Measurements from ENCODE around the gene VPS35L. TPM values are rescaled to one million over a fixed set of nuclear protein-coding genes. Genes with fewer than 3 reads are reported as not detected.
"Not testable (repeated sequence)": the region's sequence is repeated elsewhere in the genome, so short reads cannot be mapped to it uniquely, and the experiment has no call there.

VPS35L gene
- total RNA-seq, 1 donor from 2014 or later: 45.7 TPM

DNA sequence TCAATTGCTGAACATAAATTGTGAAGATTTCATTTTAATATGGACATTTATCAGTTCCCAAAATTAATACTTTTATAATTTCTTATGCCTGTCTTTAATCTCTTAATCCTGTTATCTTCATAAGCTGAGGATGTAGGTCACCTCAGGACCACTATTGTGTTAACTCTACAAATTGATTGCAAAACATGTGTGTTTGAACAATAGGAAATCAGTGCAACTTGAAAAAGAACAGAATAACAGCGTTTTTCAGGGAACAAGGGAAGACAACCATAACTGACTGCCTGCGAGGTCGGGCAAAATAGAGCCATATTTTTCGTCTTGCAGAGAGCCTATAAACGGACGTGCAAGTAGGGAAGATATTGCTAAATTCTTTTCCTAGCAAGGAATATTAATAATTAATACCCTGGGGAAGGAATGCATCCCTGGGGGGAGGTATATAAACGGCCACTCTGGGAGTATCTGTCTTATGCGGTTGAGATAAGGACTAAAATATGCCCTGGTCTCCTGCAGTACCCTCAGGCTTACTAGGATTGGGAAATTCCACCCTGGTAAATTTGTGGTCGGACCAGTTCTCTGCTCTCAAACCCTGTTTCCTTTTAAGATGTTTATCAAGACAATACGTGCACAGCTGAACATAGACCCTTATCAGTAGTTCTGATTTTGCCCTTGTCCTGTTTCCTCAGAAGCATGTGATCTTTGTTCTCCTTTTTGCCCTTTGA lies 12.1 kb upstream of the VPS35L start:
- Mint-ChIP-seq H3K4me1 (ENCODE audit: low read depth) (peaks cover 14% of the 10 kb centered on the region), H3K36me3 (ENCODE audit: low read depth) (peaks cover 70% of the 10 kb centered on the region)
- DNase-seq (ENCODE audit: low spot score); H3K27me3 Mint-ChIP-seq (ENCODE audit: low read depth); H3K9me3 Mint-ChIP-seq; H3K27ac Mint-ChIP-seq; intact Hi-C loops (cut with micrococcal nuclease); H3K4me3 Mint-ChIP-seq (ENCODE audit: low read depth): not testable (repeated sequence)

DNA sequence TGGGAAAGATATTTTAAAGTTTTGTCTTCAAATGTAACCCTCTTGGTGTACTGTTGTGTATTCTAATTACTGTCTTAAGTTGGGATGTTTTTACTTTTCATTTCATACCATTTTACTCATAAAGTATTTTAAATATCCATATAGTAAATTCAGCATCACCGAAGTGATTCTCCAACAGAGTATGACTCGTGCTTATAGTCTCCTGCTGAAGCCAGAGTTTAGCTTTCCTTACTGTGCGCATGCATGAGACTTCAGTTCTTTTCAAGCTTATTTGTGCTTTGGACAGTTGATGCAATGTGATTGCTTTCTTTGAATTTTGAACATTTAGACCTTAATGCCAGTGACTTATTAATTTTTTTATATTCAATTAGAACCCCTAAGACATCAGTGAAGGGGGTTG lies 7.4 kb upstream of the VPS35L start:
- H3K27me3 Mint-ChIP-seq (ENCODE audit: low read depth): no peaks in the 10 kb centered on the region
- intact Hi-C loops (cut with micrococcal nuclease): no loop called here
- no peak overlapping the region for H3K4me3 Mint-ChIP-seq (ENCODE audit: low read depth)
- H3K9me3 Mint-ChIP-seq: peaks cover 8% of the 10 kb centered on the region
- no peak overlapping the region for H3K27ac Mint-ChIP-seq
- DNase-seq (ENCODE audit: low spot score): no peak
- H3K4me1 Mint-ChIP-seq (ENCODE audit: low read depth): peaks cover 10% of the 10 kb centered on the region
- H3K36me3 Mint-ChIP-seq (ENCODE audit: low read depth): peaks cover 54% of the 10 kb centered on the region

DNA sequence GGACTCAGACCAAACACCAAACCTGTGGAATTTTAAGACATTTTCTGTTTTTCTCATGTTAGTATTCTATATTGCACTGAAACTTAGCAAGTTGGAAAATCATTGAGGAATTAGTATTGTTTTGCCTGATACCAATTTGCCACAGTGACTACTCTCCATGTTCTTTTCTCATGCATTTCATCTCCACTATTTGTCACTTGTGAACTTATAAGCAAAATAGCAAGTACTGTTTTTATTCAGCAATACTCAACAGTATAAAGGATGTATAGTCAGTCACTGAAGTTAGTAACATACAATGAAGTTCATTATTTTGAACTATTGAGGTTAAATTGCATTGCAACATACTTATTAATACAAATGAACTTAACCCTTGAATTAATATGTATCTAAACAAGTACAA lies 5.8 kb upstream of the VPS35L start:
- peaks cover 2% of the 10 kb centered on the region for H3K4me1 Mint-ChIP-seq (ENCODE audit: low read depth)
- no peak overlapping the region for H3K4me3 Mint-ChIP-seq (ENCODE audit: low read depth)
- DNase-seq (ENCODE audit: low spot score): no peak
- H3K36me3 Mint-ChIP-seq (ENCODE audit: low read depth): peaks cover 41% of the 10 kb centered on the region
- H3K27ac Mint-ChIP-seq: no peak overlapping the region
- intact Hi-C loops (cut with micrococcal nuclease): no loop called here
- H3K9me3 Mint-ChIP-seq: no peaks in the 10 kb centered on the region
- H3K27me3 Mint-ChIP-seq (ENCODE audit: low read depth): no peaks in the 10 kb centered on the region

DNA sequence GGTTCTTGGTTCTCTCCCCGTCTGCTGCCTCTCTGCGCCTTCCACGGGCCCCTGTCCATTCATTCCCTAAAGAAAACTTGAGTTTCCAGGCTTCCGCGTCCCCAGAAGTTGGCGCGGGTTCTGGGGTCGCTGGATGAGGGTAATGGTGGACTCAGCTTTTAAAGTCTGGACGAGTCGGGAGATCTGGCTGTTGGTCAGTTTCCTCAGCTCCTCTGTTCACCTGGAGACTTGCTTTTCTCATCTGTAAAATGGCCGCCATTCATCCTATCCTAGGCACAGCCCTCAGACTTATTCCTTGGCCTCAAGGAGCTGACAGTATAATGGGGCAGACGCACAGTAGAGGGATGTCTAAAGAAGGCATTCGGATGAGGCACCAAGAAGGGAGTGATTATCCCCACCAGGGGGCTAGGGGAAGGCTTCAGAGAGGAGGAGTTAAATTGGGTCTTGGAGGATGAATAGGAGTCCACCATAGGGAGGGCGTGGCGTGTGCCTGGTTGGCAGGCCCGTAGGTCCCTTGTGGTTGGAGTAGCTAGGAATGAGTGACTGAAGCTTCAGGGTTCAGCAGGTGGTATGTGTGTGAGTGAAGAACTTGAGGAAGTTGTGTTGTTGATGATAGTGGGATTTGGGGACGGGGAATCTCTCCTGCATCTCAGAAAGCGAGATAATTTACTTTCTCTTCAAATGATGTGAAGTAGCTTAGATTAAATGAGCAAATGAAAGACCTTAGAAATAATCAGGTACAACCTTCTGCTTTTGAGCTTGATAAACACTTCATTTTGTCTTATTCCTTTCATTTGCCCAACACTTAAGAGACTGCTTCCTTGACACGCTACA lies 652 bp downstream of the VPS35L start:
- Mint-ChIP-seq H3K4me1 (ENCODE audit: low read depth) (peaks cover 14% of the 10 kb centered on the region), H3K4me3 (ENCODE audit: low read depth) (peak overlapping the region; percentile 91), H3K27ac (peak overlapping the region; percentile 88), H3K27me3 (ENCODE audit: low read depth) (no peaks in the 10 kb centered on the region), H3K9me3 (no peaks in the 10 kb centered on the region), H3K36me3 (ENCODE audit: low read depth) (peaks cover 8% of the 10 kb centered on the region)
- intact Hi-C loops (cut with micrococcal nuclease): loop anchor here (1.0 kb wide), 4 partner anchors 33 to 489 kb away; partner anchors contain the start of genes CCP110, COQ7, IQCK and KNOP1
- DNase-seq (ENCODE audit: low spot score): peak; percentile 19

DNA sequence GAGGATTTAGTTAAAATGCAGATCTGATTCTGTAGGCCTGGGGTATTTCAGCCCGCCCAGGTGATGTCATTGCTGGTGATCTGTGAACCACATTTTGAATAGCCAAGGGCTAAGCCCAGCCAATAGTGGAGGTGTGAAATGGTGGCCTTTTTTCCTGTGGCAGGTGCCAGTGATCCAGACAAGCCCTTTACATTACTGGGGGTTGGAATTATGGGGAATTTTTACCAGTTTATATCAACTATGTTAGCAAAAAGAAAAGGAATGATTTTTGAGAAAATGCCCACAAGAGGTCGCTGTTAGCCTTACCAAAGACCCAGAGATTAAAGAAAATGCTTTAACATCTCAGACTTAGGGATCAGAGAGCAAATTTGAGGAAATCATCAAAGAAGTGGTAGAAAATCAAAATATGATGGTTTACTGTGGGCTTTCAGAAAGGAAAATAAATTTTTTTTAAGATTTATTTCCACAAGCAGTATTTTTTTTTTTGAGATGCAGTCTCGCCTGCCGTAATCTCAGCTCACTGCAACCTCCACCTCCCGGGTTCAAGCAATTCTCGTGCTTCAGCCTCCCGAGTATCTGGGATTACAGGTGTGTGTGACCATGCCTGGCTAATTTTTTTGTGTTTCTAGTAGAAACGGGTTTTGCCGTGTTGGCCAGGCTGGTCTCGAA lies 3.9 kb downstream of the VPS35L start:
- Mint-ChIP-seq H3K4me3 (ENCODE audit: low read depth) (no peak overlapping the region), H3K27ac (no peak overlapping the region), H3K36me3 (ENCODE audit: low read depth) (peaks cover 6% of the 10 kb centered on the region), H3K4me1 (ENCODE audit: low read depth) (peaks cover 14% of the 10 kb centered on the region), H3K9me3 (peaks cover 6% of the 10 kb centered on the region), H3K27me3 (ENCODE audit: low read depth) (no peaks in the 10 kb centered on the region)
- no peak for DNase-seq (ENCODE audit: low spot score)
- intact Hi-C loops (cut with micrococcal nuclease): loop anchor here (1.0 kb wide), 1 partner anchor 327 kb away; no protein-coding TSS in a partner anchor

DNA sequence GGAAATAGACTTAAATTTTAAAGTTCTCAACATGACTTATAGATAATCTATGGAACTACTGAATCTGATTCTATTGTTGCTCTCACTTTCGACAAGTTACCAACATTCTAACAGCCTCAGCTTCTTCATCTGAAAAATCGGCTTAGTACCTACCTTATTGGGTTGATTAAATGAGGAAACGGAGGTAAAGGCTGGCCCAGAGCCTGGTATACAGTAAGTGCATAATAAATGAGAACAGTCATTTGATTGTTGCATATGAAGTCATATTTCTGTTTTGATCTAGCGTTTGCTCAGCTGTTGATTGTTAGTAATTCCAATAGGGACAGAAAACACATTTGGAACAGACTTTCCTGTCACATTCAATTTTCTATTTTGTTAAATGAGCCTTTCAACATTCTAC lies 4.6 kb downstream of the VPS35L start:
- no peaks in the 10 kb centered on the region for H3K27me3 Mint-ChIP-seq (ENCODE audit: low read depth)
- peaks cover 6% of the 10 kb centered on the region for H3K9me3 Mint-ChIP-seq
- intact Hi-C loops (cut with micrococcal nuclease): no loop called here
- no peak overlapping the region for H3K4me3 Mint-ChIP-seq (ENCODE audit: low read depth)
- H3K36me3 Mint-ChIP-seq (ENCODE audit: low read depth): peaks cover 12% of the 10 kb centered on the region
- no peak for DNase-seq (ENCODE audit: low spot score)
- no peak overlapping the region for H3K27ac Mint-ChIP-seq
- peaks cover 14% of the 10 kb centered on the region for H3K4me1 Mint-ChIP-seq (ENCODE audit: low read depth)

DNA sequence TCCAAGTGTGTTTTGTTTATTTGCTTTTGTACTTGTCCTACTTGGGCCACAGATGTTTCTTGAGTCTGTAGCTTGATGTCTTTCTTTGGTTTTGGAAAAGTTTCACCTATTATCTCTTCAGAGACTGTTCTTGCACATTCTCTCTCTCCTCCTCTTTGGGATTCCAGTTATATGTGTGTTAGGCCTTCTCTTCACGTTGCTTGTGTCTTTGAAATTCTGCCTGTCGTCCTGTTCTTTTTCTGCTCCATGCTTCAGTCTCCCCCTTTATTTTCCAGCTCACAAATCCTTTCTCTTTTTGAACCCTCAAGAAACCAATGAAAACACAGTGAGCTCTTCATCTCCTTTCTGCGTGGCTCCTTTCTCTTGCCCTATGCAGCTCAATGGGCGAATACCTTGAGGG lies 7.9 kb downstream of the VPS35L start:
- peaks cover 20% of the 10 kb centered on the region for H3K36me3 Mint-ChIP-seq (ENCODE audit: low read depth)
- no peak overlapping the region for H3K27ac Mint-ChIP-seq
- no peak overlapping the region for H3K4me3 Mint-ChIP-seq (ENCODE audit: low read depth)

DNA sequence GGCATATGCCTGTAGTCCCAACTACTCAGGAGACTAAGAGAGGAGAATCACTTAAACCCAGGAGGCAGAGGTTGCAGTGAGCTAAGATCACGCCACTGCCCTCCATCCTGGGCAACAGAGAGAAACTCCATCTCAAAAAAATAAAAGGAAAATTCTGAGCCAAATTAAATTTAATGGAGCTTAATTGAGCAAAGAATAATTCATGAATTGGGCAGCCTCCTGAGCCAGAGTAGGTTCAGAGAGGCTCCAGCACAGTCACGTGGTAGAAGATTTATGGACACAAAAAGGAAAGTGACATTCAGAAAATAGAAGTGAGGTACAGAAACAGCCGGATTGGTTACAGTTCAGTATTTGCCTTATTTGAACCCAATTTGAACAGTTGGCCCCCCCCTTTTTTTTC lies 10.9 kb downstream of the VPS35L start:
- H3K4me3 Mint-ChIP-seq (ENCODE audit: low read depth): no peak overlapping the region
- H3K36me3 Mint-ChIP-seq (ENCODE audit: low read depth): peaks cover 29% of the 10 kb centered on the region
- intact Hi-C loops (cut with micrococcal nuclease): no loop called here

More for the DNA sequence above, 7.9 kb downstream of the VPS35L start:
- DNase-seq (ENCODE audit: low spot score): no peak
- peaks cover 4% of the 10 kb centered on the region for H3K4me1 Mint-ChIP-seq (ENCODE audit: low read depth)
- H3K27me3 Mint-ChIP-seq (ENCODE audit: low read depth): no peaks in the 10 kb centered on the region
- intact Hi-C loops (cut with micrococcal nuclease): no loop called here
- peaks cover 6% of the 10 kb centered on the region for H3K9me3 Mint-ChIP-seq

DNA sequence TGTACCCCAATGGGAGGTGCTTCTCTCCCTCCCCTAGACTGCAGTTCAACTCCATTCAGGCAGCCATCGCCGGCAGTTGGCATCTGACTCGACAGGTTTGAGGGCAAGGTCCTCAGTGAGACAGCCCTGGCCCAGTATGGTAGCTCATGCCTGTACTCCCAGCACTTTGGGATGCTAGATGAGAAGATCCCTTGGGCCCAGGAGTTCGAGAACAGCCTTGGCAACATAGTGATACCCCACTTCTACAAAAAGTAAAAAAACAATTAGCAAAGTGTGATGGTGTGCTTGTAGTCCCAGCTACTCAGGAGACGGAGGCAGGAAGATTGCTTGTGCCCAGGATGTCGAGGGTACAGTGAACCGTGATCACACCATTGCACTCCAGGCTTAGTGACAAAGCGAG lies 12.1 kb downstream of the VPS35L start:
- H3K4me3 Mint-ChIP-seq (ENCODE audit: low read depth): no peak overlapping the region
- intact Hi-C loops (cut with micrococcal nuclease): no loop called here

More for the DNA sequence above, 10.9 kb downstream of the VPS35L start:
- Mint-ChIP-seq H3K27ac (no peak overlapping the region), H3K4me1 (ENCODE audit: low read depth) (no peaks in the 10 kb centered on the region), H3K9me3 (peaks cover 6% of the 10 kb centered on the region), H3K27me3 (ENCODE audit: low read depth) (no peaks in the 10 kb centered on the region)
- no peak for DNase-seq (ENCODE audit: low spot score)

DNA sequence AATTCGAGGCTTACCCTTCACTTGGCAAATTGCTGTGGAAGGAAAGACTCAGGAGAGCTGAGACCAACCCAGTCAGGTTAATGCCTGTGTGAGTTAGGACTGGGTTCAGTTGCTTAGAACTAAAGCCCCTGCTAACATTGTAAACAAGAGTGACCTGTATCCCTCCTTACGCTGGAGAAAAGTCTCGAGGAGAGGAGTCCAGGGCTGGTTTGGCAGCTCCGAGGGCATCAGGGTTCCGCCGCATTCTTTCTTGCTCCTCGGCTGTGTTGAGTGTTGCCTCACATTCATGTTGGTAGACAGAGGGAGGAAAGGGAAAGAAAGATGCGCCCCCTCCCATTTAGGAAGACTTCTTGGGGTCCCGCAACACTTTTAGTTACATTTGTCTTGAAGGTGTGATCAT lies 18.5 kb downstream of the VPS35L start:
- Mint-ChIP-seq H3K36me3 (ENCODE audit: low read depth) (peaks cover 45% of the 10 kb centered on the region), H3K27ac (no peak overlapping the region), H3K9me3 (no peaks in the 10 kb centered on the region), H3K4me1 (ENCODE audit: low read depth) (no peaks in the 10 kb centered on the region), H3K27me3 (ENCODE audit: low read depth) (no peaks in the 10 kb centered on the region), H3K4me3 (ENCODE audit: low read depth) (no peak overlapping the region)
- intact Hi-C loops (cut with micrococcal nuclease): no loop called here
- DNase-seq (ENCODE audit: low spot score): no peak

More for the DNA sequence above, 12.1 kb downstream of the VPS35L start:
- Mint-ChIP-seq H3K27me3 (ENCODE audit: low read depth) (no peaks in the 10 kb centered on the region), H3K9me3 (peaks cover 6% of the 10 kb centered on the region), H3K4me1 (ENCODE audit: low read depth) (no peaks in the 10 kb centered on the region), H3K27ac (no peak overlapping the region), H3K36me3 (ENCODE audit: low read depth) (peaks cover 29% of the 10 kb centered on the region)
- no peak for DNase-seq (ENCODE audit: low spot score)

DNA sequence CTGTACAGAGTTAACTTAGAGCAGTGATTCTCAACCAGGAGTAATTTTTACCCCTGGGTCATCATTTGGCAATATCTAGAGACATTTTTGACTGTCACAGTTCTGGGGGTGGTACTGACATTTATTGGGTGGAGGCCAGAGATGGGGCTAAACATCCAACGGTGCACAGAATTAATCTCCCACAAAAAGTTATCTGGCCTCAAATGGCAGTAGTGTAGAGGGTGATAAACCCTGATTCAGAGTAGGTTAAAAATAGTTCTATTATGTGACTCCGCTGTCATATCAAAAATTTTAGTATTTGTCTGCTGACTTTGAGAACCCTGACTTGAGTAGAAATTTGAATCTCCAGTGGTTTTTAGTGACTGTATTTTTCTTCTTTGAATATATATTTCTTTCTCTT lies 19.1 kb downstream of the VPS35L start:
- no peak overlapping the region for H3K27ac Mint-ChIP-seq
- no peaks in the 10 kb centered on the region for H3K9me3 Mint-ChIP-seq
- peaks cover 45% of the 10 kb centered on the region for H3K36me3 Mint-ChIP-seq (ENCODE audit: low read depth)
- H3K4me3 Mint-ChIP-seq (ENCODE audit: low read depth): no peak overlapping the region
- H3K27me3 Mint-ChIP-seq (ENCODE audit: low read depth): no peaks in the 10 kb centered on the region
- H3K4me1 Mint-ChIP-seq (ENCODE audit: low read depth): no peaks in the 10 kb centered on the region
- DNase-seq (ENCODE audit: low spot score): no peak
- intact Hi-C loops (cut with micrococcal nuclease): no loop called here

DNA sequence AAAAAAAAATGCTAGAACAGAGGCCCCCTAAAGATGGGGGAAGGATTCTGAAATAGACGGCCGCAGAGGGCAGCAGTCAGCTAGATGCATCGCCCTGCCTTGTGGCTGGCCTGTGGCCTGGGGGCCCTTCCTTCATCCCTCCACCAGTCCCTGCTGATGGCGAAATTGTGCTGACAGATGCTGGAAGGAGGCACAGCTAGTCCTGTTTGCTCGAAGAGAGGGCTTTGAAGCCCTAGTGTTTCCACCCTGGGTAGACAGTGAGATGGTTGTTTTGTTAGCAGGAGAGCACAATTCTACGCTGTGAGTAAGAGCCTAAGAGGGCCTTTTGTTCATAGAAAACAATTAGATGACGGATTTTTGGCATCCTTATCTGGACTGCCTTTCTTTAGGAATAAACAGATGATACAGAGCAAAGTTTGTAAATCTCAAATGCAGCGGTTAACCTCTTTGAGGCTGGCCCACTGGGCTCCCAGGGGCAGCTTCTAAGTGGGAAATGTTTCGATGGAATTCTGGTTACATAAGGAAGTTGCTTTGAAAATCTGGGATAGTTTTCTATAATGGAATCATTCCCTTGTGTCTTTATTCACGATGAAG lies 23.0 kb downstream of the VPS35L start:
- H3K4me3 Mint-ChIP-seq (ENCODE audit: low read depth): no peak overlapping the region
- no peak for DNase-seq (ENCODE audit: low spot score)
- H3K9me3 Mint-ChIP-seq: peaks cover 8% of the 10 kb centered on the region
- no peaks in the 10 kb centered on the region for H3K27me3 Mint-ChIP-seq (ENCODE audit: low read depth)
- no peak overlapping the region for H3K27ac Mint-ChIP-seq
- intact Hi-C loops (cut with micrococcal nuclease): no loop called here
- no peaks in the 10 kb centered on the region for H3K4me1 Mint-ChIP-seq (ENCODE audit: low read depth)
- peaks cover 66% of the 10 kb centered on the region for H3K36me3 Mint-ChIP-seq (ENCODE audit: low read depth)
